GM23248 (cell line): ENCODE data around the gene IQGAP1. TPM values are rescaled to one million over a fixed set of nuclear protein-coding genes. Genes with fewer than 3 reads are reported as not detected.

Source experiments
- DNase-seq: peaks from one replicate; pipeline ENCODE4 v3.0.0-alpha.2; 2015
- H2AFZ ChIP-seq: fragments of 200-600 bp; sonication (generic); 2 replicates; pipeline ENCODE4 v1.6.1; 2016; ENCODE audit warnings: antibody characterized with exemption
- H3F3A ChIP-seq: fragments of 200-600 bp; sonication (generic); 2 replicates; pipeline ENCODE4 v1.6.1; 2016; ENCODE audit warnings: mild to moderate bottlenecking, antibody characterized with exemption, mixed run types; ENCODE audit not compliant: insufficient read depth
- H3K27ac ChIP-seq: fragments of 200-600 bp; sonication (generic); 2 replicates; pipeline ENCODE4 v1.5.1; 2016; ENCODE audit warnings: mild to moderate bottlenecking
- H3K27me3 ChIP-seq: fragments of 200-600 bp; sonication (generic); replicated peaks from 2 replicates; pipeline ENCODE4 v1.6.1; 2016; ENCODE audit warnings: mild to moderate bottlenecking; ENCODE audit not compliant: insufficient read depth
- H3K36me3 ChIP-seq: fragments of 200-600 bp; sonication (generic); 2 replicates; pipeline ENCODE4 v1.6.1; 2016; ENCODE audit warnings: low read depth, mild to moderate bottlenecking
- H3K4me1 ChIP-seq: fragments of 200-600 bp; sonication (generic); 2 replicates; pipeline ENCODE4 v1.6.1; 2016; ENCODE audit warnings: mild to moderate bottlenecking; ENCODE audit not compliant: insufficient read depth
- H3K4me2 ChIP-seq: fragments of 200-600 bp; sonication (generic); one replicate; pipeline ENCODE4 v1.6.1; 2016; ENCODE audit warnings: mild to moderate bottlenecking; ENCODE audit not compliant: unreplicated experiment
- H3K4me3 ChIP-seq: fragments of 200-600 bp; sonication (generic); 2 replicates; pipeline ENCODE4 v1.5.1; 2016; ENCODE audit warnings: mild to moderate bottlenecking
- H3K79me2 ChIP-seq: fragments of 200-600 bp; sonication (generic); 2 replicates; pipeline ENCODE4 v1.6.1; 2016; ENCODE audit warnings: mild to moderate bottlenecking; ENCODE audit not compliant: insufficient read depth
- H3K9ac ChIP-seq: fragments of 200-600 bp; sonication (generic); 2 replicates; pipeline ENCODE4 v1.6.1; 2016; ENCODE audit warnings: mild to moderate bottlenecking
- H3K9me2 ChIP-seq: fragments of 200-600 bp; sonication (generic); 2 replicates; pipeline ENCODE4 v1.6.1; 2016; ENCODE audit warnings: mixed run types, mild to moderate bottlenecking, moderate library complexity; ENCODE audit not compliant: insufficient read depth
- H3K9me3 ChIP-seq: fragments of 200-600 bp; sonication (generic); one replicate; pipeline ENCODE4 v1.6.1; 2017; ENCODE audit warnings: low read depth
- H4K20me1 ChIP-seq: fragments of 200-600 bp; sonication (generic); 2 replicates; pipeline ENCODE4 v1.6.0; 2016; ENCODE audit not compliant: insufficient read depth
- EZH2 ChIP-seq: fragments of 200-600 bp; sonication (generic); IDR thresholded peaks from 2 replicates; pipeline ENCODE4 v1.6.1; 2018; ENCODE audit warnings: antibody characterized with exemption, mild to moderate bottlenecking; ENCODE audit not compliant: insufficient read depth, poor library complexity, severe bottlenecking
- EZH2phosphoT487 ChIP-seq: fragments of 200-600 bp; sonication (generic); IDR thresholded peaks from 2 replicates; pipeline ENCODE4 v1.6.1; 2018; ENCODE audit warnings: antibody characterized with exemption, moderate library complexity, mild to moderate bottlenecking, low read depth; ENCODE audit not compliant: insufficient read depth
- WGBS, 2 experiments: methylation state at CpG; one replicate each; pipeline ENCODE4 v1.1.6; 2015 to 2017; ENCODE audit warnings: low lambda C conversion rate in 2 of 2, low coverage in 1 of 2; ENCODE audit errors: missing lambda C conversion rate in 2 of 2; 5-methylcytosine and 5-hydroxymethylcytosine counted together
- in situ Hi-C: fragments of 300-500 bp; cut with MboI; formaldehyde crosslinking; loops from 2 replicates; pipeline ENCODE4 v1.15.0; 2020
- polyA plus RNA-seq: library from polyadenylated mRNA; unstranded; fragments of >200 nt; fragmentation: Nextera tagmentation; extraction: Ambion mirVana; gene quantifications from 2 replicates; pipeline ENCODE4 v1.2.1, GENCODE V29; 2016
- total RNA-seq: library from RNA; depleted of rRNA; stranded (reverse); fragments of >200 nt; shearing (Covaris generic); gene quantifications from 2 replicates; pipeline ENCODE4 v1.2.3, GENCODE V29; 2014

The IQGAP1 gene
- total and polyA plus RNA-seq, 2 experiments from 2014 or later = 101 to 185 TPM

DNA sequence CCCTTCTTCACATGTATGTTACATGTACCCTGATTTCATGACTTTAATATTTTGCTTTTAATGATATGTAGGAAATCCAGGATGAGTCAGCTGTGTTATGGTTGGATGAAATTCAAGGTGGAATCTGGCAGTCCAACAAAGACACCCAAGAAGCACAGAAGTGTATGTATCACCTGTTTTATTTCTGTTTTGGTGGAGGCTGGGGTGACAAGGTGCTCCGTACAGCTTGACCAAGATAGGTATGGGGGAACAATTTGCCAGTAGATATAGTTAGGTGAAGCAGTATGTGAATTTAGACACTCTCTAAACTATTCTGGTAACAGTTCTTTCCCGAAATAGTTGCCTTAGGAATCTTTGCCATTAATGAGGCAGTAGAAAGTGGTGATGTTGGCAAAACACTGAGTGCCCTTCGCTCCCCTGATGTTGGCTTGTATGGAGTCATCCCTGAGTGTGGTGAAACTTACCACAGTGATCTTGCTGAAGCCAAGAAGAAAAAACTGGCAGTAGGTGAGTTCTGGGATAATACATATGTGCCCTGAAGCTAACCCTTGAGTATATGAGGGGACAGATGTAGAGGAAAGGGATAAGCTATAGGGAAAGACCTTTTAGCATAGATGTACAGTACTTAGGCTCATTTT, 78.0 kb downstream of the IQGAP1 start:
- Histone ChIP-seq H3K9ac (no peak overlapping the region), H2AFZ (no peak overlapping the region), H4K20me1 (peaks cover 7% of the 10 kb centered on the region), H3K9me3 (no peaks in the 10 kb centered on the region), H3K27me3 (no peaks in the 10 kb centered on the region), H3K27ac (peak overlapping the region; percentile 61), H3K36me3 (peaks cover 35% of the 10 kb centered on the region), H3K79me2 (peaks cover 75% of the 10 kb centered on the region), H3K9me2 (no peaks in the 10 kb centered on the region), H3K4me3 (no peak overlapping the region), H3K4me2 (no peak overlapping the region), H3F3A (peaks cover 45% of the 10 kb centered on the region), H3K4me1 (peaks cover 34% of the 10 kb centered on the region)
- DNase-seq = peak; percentile 37
- WGBS, 2 experiments = 76 to 84% methylated on average over 3 of the region's 3 CpGs
- in situ Hi-C loops = no loop called here
- no peak for TF ChIP-seq EZH2
- no peak for TF ChIP-seq EZH2phosphoT487

GRCh38 chr15:90469723-90470122, 81.7 kb downstream of the IQGAP1 start:
- no peak overlapping the region for H2AFZ ChIP-seq
- in situ Hi-C loops = loop anchor here (10.0 kb wide), 1 partner anchor 145 kb away; no protein-coding TSS in a partner anchor
- no peak overlapping the region for H3K4me2 ChIP-seq
- no peaks in the 10 kb centered on the region for H3K9me3 ChIP-seq
- H3K9me2 ChIP-seq = no peaks in the 10 kb centered on the region
- H3K27ac ChIP-seq = no peak overlapping the region
- H3K9ac ChIP-seq = no peak overlapping the region
- H3K27me3 ChIP-seq = no peaks in the 10 kb centered on the region
- peaks cover 56% of the 10 kb centered on the region for H3K36me3 ChIP-seq
- 96 to 100% methylated on average over 2 of the region's 2 CpGs for WGBS, 2 experiments
- H3K79me2 ChIP-seq = peaks cover 47% of the 10 kb centered on the region
- DNase-seq = no peak
- H3K4me3 ChIP-seq = no peak overlapping the region
- no peaks in the 10 kb centered on the region; the same call in none of the 2 replicates for H4K20me1 ChIP-seq
- H3F3A ChIP-seq = peaks cover 19% of the 10 kb centered on the region
- peaks cover 15% of the 10 kb centered on the region for H3K4me1 ChIP-seq
- TF ChIP-seq EZH2 (no peak), EZH2phosphoT487 (no peak)

DNA sequence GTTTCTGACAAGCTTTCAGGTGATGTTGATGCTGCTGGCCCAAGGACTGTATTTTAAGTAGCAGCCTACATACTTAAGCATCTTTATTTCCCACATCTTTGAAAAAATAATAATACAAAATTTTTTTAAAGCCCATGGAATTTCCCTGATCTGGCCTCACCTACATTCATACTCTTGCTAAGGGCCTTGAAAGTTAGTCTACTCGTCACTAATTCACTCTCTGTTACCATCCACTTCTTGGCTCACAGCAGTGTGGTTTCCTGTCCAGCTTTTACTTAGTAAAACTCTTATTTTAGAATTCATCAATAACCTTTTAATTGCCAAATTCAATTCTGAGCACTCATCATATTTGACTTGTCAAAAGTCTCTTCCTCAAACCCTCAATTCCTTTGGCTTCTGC, 82.4 kb downstream of the IQGAP1 start:
- Histone ChIP-seq H3F3A (peaks cover 12% of the 10 kb centered on the region), H4K20me1 (no peaks in the 10 kb centered on the region; the same call in none of the 2 replicates), H3K27ac (no peak overlapping the region), H3K36me3 (peaks cover 57% of the 10 kb centered on the region), H3K9ac (no peak overlapping the region), H3K79me2 (peaks cover 41% of the 10 kb centered on the region), H3K4me1 (peaks cover 8% of the 10 kb centered on the region), H3K4me2 (no peak overlapping the region), H3K4me3 (no peak overlapping the region), H3K27me3 (no peaks in the 10 kb centered on the region), H2AFZ (no peak overlapping the region), H3K9me2 (no peaks in the 10 kb centered on the region), H3K9me3 (no peaks in the 10 kb centered on the region)
- no peak for DNase-seq
- in situ Hi-C loops = loop anchor here (10.0 kb wide), 1 partner anchor 146 kb away; no protein-coding TSS in a partner anchor
- 34 to 57% methylated on average over 1 of the region's 1 CpG for WGBS, 2 experiments
- TF ChIP-seq EZH2 (no peak), EZH2phosphoT487 (no peak)

- TF ChIP-seq EZH2 (no peak), EZH2phosphoT487 (no peak)
- no peak overlapping the region for H3K27ac ChIP-seq
- peaks cover 1% of the 10 kb centered on the region for H3K4me1 ChIP-seq
- H3K79me2 ChIP-seq = peaks cover 34% of the 10 kb centered on the region
- H3K27me3 ChIP-seq = no peaks in the 10 kb centered on the region
- H3K9me2 ChIP-seq = no peaks in the 10 kb centered on the region
- H3K4me3 ChIP-seq = no peak overlapping the region
- H4K20me1 ChIP-seq = no peaks in the 10 kb centered on the region; the same call in none of the 2 replicates
- peaks cover 60% of the 10 kb centered on the region for H3K36me3 ChIP-seq
- in situ Hi-C loops = loop anchor here (10.0 kb wide), 1 partner anchor 146 kb away; no protein-coding TSS in a partner anchor
- WGBS, 2 experiments = 82 to 94% methylated on average over 3 of the region's 3 CpGs
- peaks cover 6% of the 10 kb centered on the region for H3F3A ChIP-seq
- H3K9ac ChIP-seq = no peak overlapping the region
- H2AFZ ChIP-seq = no peak overlapping the region
- no peaks in the 10 kb centered on the region for H3K9me3 ChIP-seq
- H3K4me2 ChIP-seq = no peak overlapping the region
- no peak for DNase-seq
These were observed 83.1 kb downstream of the IQGAP1 start for GRCh38 chr15:90471126-90471525.
